Pancreas (tissue), 10 donors: ENCODE measurements around the gene CSMD2. TPM values are rescaled to one million over a fixed set of nuclear protein-coding genes. Genes with fewer than 3 reads are reported as not detected.

Experiments
- ATAC-seq, 4 donors: fragments of 200-7000 bp; cut with Tn5 transposase; one replicate each; pipeline versions ENCODE4 v1.8.0 to v1.9.1; 2020; ENCODE audit warnings: mild to moderate bottlenecking in 4 of 4, moderate library complexity in 4 of 4
- DNase-seq, 6 donors: peaks; one replicate each; pipeline ENCODE4 v3.0.0-alpha.2; 2020
- FAIRE-seq: peaks from 2 replicates; lab custom pipeline; 2012; peaks lifted over from hg19 to GRCh38; lab: Jason Lieb, UNC
- H3K27ac ChIP-seq, 4 donors: fragments of 200-600 bp; sonication (generic); 1 replicate in 3 of 4; 2 replicates in 1 of 4; pipeline versions ENCODE4 v1.5.0 to v1.8.0; 2020
- H3K27me3 ChIP-seq, 4 donors: fragments of 200-600 bp; one replicate each; pipeline ENCODE4 v1.8.0; 2021
- H3K36me3 ChIP-seq, 3 donors: fragments of 200-600 bp; sonication (generic) in 1 of 3; one replicate each; pipeline versions ENCODE4 v1.5.0 to v1.8.0; 2020 to 2021
- H3K4me1 ChIP-seq, 3 donors: fragments of 200-600 bp; one replicate each; pipeline ENCODE4 v1.8.0; 2021
- H3K4me3 ChIP-seq, 4 donors: fragments of 200-600 bp; sonication (generic) in 2 of 4; one replicate each; pipeline versions ENCODE4 v1.5.0 to v1.8.0; 2020 to 2021
- H3K9me3 ChIP-seq, 4 donors: fragments of 200-600 bp; one replicate each; pipeline ENCODE4 v1.8.0; 2021
- CTCF ChIP-seq, 4 donors: fragments of 200-600 bp; sonication (generic) in 3 of 4; IDR thresholded peaks; one replicate each; pipeline versions ENCODE4 v1.5.0 to v1.8.0; 2021; ENCODE audit warnings: antibody characterized with exemption in 4 of 4
- WGBS, 2 donors: extraction: QIAGEN DNeasy Blood & Tissue Kit; methylation state at CpG; one replicate each; pipeline ENCODE4 v1.1.7; 2013; 5-methylcytosine and 5-hydroxymethylcytosine counted together
- intact Hi-C, 3 donors: fragments of 100-400 bp; cut with DNase I; formaldehyde crosslinking; loops; one replicate each; pipeline versions ENCODE4 v1.11.1 to v1.14.2; 2022
- polyA plus RNA-seq, 2 donors: library from polyadenylated mRNA; stranded (reverse); fragments of 200-250 nt; gene quantifications; one replicate each; pipeline ENCODE4 v1.2.3, GENCODE V29; 2013
- total RNA-seq, 6 donors: library from RNA; stranded (reverse); fragmentation: NEBNext Ultra II Directional in 4 of 6; extraction: Animal tissue kit (Norgen Biotek cat#: 25700) in 4 of 6; gene quantifications; one replicate each; pipeline versions ENCODE4 v1.2.1 to v1.2.4, GENCODE V29; 2021 to 2023
- donor health status: healthy with polysubstance abuse.
- donor health status: DM: no; HTN: no; CAD: no; lungs with moderate emphysema.
- donor health status: DM: no; HTN: no; CAD: no.
- donor health status: control.
- donor health status: control.
- donor health status: Bipolar disorder and iron deficiency.
- donor health status: DM: yes; HTN: yes; CAD: no.
- donor health status: DM: no; HTN: no; CAD: no.
- donor health status: DM: no; HTN: no; CAD: no.
- donor health status: DM: yes; HTN: yes; CAD: no.

CSMD2 gene
- total and polyA plus RNA-seq, 8 donors: 0.04 to 2.0 (median 0.36) TPM

- Histone ChIP-seq H3K4me3 (no peak overlapping the region), H3K36me3 (no peaks in the 10 kb centered on the region), H3K27ac (no peak overlapping the region), H3K27me3 (no peaks in the 10 kb centered on the region), H3K4me1 (no peaks in the 10 kb centered on the region), H3K9me3 (no peaks in the 10 kb centered on the region)
- intact Hi-C loops: no loop called here
- FAIRE-seq: no peak
- DNase-seq: no peak
- peak in 3 of 4 donors; percentile 12 to 66 (median 39) for ATAC-seq
- no peak for TF ChIP-seq CTCF (IDR thresholded peaks at IDR 0.05)
- 51 to 59% methylated on average over 3 of the region's 3 CpGs for WGBS, 2 donors
Observed at GRCh38 chr1:33893147-33893830, 271.7 kb downstream of the CSMD2 start.

DNA sequence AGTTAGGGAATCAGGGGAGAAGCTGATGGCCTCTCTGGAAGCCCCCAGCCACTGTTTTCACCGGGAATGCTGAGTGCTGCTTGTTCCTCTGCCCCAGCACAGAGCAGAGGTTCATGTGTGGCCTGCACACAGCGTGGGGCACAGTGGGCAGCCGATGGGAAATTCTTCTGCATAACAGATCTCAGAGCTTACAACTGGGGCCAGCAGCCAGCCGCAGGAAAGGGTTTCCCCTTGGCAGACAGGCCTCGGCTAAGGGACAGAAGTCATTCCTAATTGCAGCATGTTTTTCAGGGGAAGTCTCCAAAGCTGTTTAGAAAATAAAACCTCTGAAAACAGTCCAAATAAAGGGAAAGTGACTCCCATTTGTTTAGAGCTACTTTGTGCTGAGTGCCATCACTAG lies 278.5 kb downstream of the CSMD2 start:
- Histone ChIP-seq H3K4me3 (no peak overlapping the region), H3K9me3 (no peaks in the 10 kb centered on the region), H3K27me3 (no peaks in the 10 kb centered on the region), H3K4me1 (no peaks in the 10 kb centered on the region), H3K27ac (no peak overlapping the region), H3K36me3 (no peaks in the 10 kb centered on the region)
- DNase-seq: no peak
- no peak for ATAC-seq
- WGBS, 2 donors: 45 to 55% methylated on average over 5 of the region's 5 CpGs
- no peak for FAIRE-seq
- intact Hi-C loops: no loop called here
- no peak for TF ChIP-seq CTCF (IDR thresholded peaks at IDR 0.05)

DNA sequence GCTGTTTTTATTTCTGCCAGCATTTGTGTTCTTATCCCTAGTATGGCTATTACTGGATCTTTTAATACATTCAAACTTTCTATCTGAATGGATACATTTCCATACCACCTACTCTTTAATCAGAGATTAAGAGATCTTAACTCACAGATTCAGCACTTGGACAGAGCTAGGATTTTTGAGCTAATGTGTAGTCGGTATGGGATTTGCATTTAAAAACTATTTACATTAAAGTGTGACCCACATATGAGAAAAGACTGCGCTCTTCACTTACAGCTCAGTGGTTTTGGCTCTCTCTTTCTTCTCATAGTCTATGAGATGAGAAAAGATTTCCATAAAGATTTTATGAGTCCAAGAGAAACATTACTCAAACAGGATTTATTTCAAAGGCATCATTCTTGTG lies 284.7 kb downstream of the CSMD2 start:
- H3K27ac ChIP-seq: no peak overlapping the region
- no peaks in the 10 kb centered on the region for H3K9me3 ChIP-seq
- DNase-seq (no peak), ATAC-seq (no peak), FAIRE-seq (no peak)
- TF ChIP-seq CTCF (IDR thresholded peaks at IDR 0.05): no peak
- H3K4me1 ChIP-seq: no peaks in the 10 kb centered on the region
- intact Hi-C loops: no loop called here
- 42 to 48% methylated on average over 2 of the region's 2 CpGs for WGBS, 2 donors
- no peaks in the 10 kb centered on the region for H3K27me3 ChIP-seq
- no peak overlapping the region for H3K4me3 ChIP-seq
- H3K36me3 ChIP-seq: no peaks in the 10 kb centered on the region

GRCh38 chr1:33878392-33878791 lies 286.6 kb downstream of the CSMD2 start:
- intact Hi-C loops: no loop called here
- H3K4me1 ChIP-seq: no peaks in the 10 kb centered on the region
- no peak overlapping the region for H3K27ac ChIP-seq
- no peak for ATAC-seq
- H3K4me3 ChIP-seq: no peak overlapping the region
- H3K36me3 ChIP-seq: no peaks in the 10 kb centered on the region
- TF ChIP-seq CTCF (IDR thresholded peaks at IDR 0.05): no peak
- no peaks in the 10 kb centered on the region for H3K9me3 ChIP-seq
- no peaks in the 10 kb centered on the region for H3K27me3 ChIP-seq
- DNase-seq: no peak
- 21 to 29% methylated on average over 2 of the region's 2 CpGs for WGBS, 2 donors
- FAIRE-seq: no peak

DNA sequence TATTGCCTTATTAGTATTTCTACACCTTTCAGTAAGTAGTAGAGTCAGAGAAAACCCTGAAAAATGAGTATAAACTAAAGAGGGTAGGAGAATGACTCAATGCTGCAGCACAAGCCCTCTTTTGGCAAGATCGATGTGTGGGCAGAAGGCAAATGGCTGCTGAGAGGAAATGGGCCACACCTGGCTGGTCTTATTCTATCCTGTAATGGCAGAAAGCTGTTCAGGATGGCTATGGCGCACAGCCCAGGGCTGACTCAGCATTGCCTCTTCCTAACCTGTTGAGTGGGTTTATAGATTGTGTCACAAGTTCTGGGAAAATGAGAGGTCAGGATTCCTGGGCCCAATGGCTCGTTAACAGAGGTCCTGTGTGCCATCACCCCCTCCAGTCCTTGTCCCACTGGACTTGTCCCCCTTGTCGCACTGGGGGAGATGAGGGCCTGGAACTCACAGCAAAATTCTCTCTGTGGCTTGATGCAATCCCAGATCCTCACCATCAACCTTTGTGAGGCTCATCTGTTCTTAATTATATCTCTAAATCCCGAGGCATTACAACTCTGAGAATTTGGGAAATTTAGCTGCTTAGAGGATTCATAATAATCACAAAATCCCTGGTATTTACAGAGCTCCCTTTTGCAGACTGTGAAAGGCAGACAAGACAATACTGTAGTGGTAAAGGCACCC lies 287.9 kb downstream of the CSMD2 start:
- FAIRE-seq (no peak), ATAC-seq (peak in 1 of 4 donors; percentile 51), DNase-seq (peak in 1 of 6 donors; percentile 21)
- Histone ChIP-seq H3K36me3 (no peaks in the 10 kb centered on the region), H3K27me3 (no peaks in the 10 kb centered on the region), H3K9me3 (no peaks in the 10 kb centered on the region), H3K27ac (no peak overlapping the region), H3K4me1 (no peaks in the 10 kb centered on the region), H3K4me3 (no peak overlapping the region)
- 83% methylated on average over 5 of the region's 5 CpGs for WGBS, 2 donors
- intact Hi-C loops: no loop called here
- no peak for TF ChIP-seq CTCF (IDR thresholded peaks at IDR 0.05)
